NOMO-1 treated with DMSO at 0.1 percent for 48 hours (cell line): ENCODE data around the gene FOXA1.
A peak's percentile ranks its signal among the peaks of the same experiment; 100 is the strongest.

Experiments
- DNase-seq: peaks from one replicate; lab custom pipeline; 2025; ENCODE audit not compliant: unreplicated experiment; lab: John Stamatoyannopoulos, UW

Gene FOXA1

GRCh38 chr14:37594971-37595808 is at the start of gene FOXA1, which contains the start of gene TTC6:
Gene FOXA1, minus strand, starts transcription at chr14:37595249. Its CDS starts 277 bp downstream, at chr14:37594972.
Gene TTC6, plus strand, starts transcription at chr14:37595629. Its CDS starts 26,436 bp downstream, at chr14:37622065.
- peak; percentile 31 for DNase-seq

GRCh38 chr14:37643701-37644100 is 48.7 kb upstream of the FOXA1 start:
- DNase-seq, result no peak

- no peak for DNase-seq
Observed at GRCh38 chr14:37642125-37642524, 47.1 kb upstream of the FOXA1 start.

GRCh38 chr14:37641117-37641516 is 46.1 kb upstream of the FOXA1 start:
- DNase-seq, result no peak

GRCh38 chr14:37638599-37638998 is 43.5 kb upstream of the FOXA1 start:
- DNase-seq, result no peak

GRCh38 chr14:37637341-37637740 is 42.3 kb upstream of the FOXA1 start:
- no peak for DNase-seq

GRCh38 chr14:37625597-37626595 is 30.8 kb upstream of the FOXA1 start:
- no peak for DNase-seq

- no peak for DNase-seq
Observed at GRCh38 chr14:37623971-37624370, 28.9 kb upstream of the FOXA1 start.

- no peak for DNase-seq
Observed at GRCh38 chr14:37623426-37623951, 28.4 kb upstream of the FOXA1 start.

- no peak for DNase-seq
Observed at GRCh38 chr14:37622231-37622923, 27.3 kb upstream of the FOXA1 start.

- DNase-seq, result no peak
Observed at GRCh38 chr14:37620856-37621255, 25.8 kb upstream of the FOXA1 start.

GRCh38 chr14:37618498-37619028 is 23.5 kb upstream of the FOXA1 start:
- no peak for DNase-seq

- DNase-seq, result no peak
Observed at GRCh38 chr14:37617864-37618365, 22.9 kb upstream of the FOXA1 start.

GRCh38 chr14:37616853-37617252 is 21.8 kb upstream of the FOXA1 start:
- no peak for DNase-seq

GRCh38 chr14:37615582-37616289 is 20.7 kb upstream of the FOXA1 start:
- no peak for DNase-seq

- no peak for DNase-seq
Observed at GRCh38 chr14:37610945-37611523, 16.0 kb upstream of the FOXA1 start.

- DNase-seq, result no peak
Observed at GRCh38 chr14:37608649-37609048, 13.6 kb upstream of the FOXA1 start.

GRCh38 chr14:37606678-37607077 is 11.6 kb upstream of the FOXA1 start:
- no peak for DNase-seq

- no peak for DNase-seq
Observed at GRCh38 chr14:37603688-37604251, 8.7 kb upstream of the FOXA1 start.
